Fibroblast of lung (primary cell): ENCODE measurements around the gene RAB31. TPM values are rescaled to one million over a fixed set of nuclear protein-coding genes. Genes with fewer than 3 reads are reported as not detected.

Experiments
- DNase-seq, 2 donors: peaks; one replicate each; pipeline versions ENCODE4 v3.0.0 to v3.0.0-alpha.2; 2010; ENCODE audit warnings: low read depth in 2 of 2
- H2AFZ ChIP-seq: 2 replicates; pipeline ENCODE4 v1.5.1; 2012; ENCODE audit warnings: low read length, control low read depth, inconsistent platforms
- H3K27ac ChIP-seq: 2 replicates; pipeline ENCODE4 v1.5.1; 2011; ENCODE audit warnings: low read length, control low read depth; ENCODE audit not compliant: insufficient read depth
- H3K27me3 ChIP-seq: 2 replicates; pipeline ENCODE4 v1.5.1; 2011; ENCODE audit warnings: mild to moderate bottlenecking, low read length; ENCODE audit not compliant: control insufficient read depth, insufficient read depth
- H3K36me3 ChIP-seq: 2 replicates; pipeline ENCODE4 v1.5.1; 2011; ENCODE audit warnings: low read length; ENCODE audit not compliant: control insufficient read depth, insufficient read depth
- H3K4me1 ChIP-seq: 2 replicates; pipeline ENCODE4 v1.5.1; 2011; ENCODE audit warnings: low read length; ENCODE audit not compliant: control insufficient read depth, insufficient read depth; ENCODE audit errors: extremely low read depth
- H3K4me2 ChIP-seq: 2 replicates; pipeline ENCODE4 v1.5.1; 2011; ENCODE audit warnings: low read length, control low read depth; ENCODE audit not compliant: insufficient read depth; ENCODE audit errors: extremely low read depth
- H3K4me3 ChIP-seq, 4 experiments: fragments of 200-600 bp in 1 of 4; sonication (generic) in 1 of 4; replicated peaks in 1 of 4; 2 replicates each; pipeline ENCODE4 v1.5.1; 2011 to 2016; ENCODE audit warnings: low read length in 4 of 4, low read depth in 3 of 4, mild to moderate bottlenecking in 3 of 4, control low read depth in 2 of 4, inconsistent platforms in 1 of 4, mixed read lengths in 1 of 4; ENCODE audit not compliant: insufficient read depth in 1 of 4; ENCODE audit errors: control extremely low read depth in 1 of 4
- H3K79me2 ChIP-seq: 2 replicates; pipeline ENCODE4 v1.5.1; 2012; ENCODE audit warnings: mild to moderate bottlenecking, low read length, inconsistent platforms; ENCODE audit not compliant: control insufficient read depth, insufficient read depth
- H3K9ac ChIP-seq: 2 replicates; pipeline ENCODE4 v1.5.1; 2011; ENCODE audit warnings: mild to moderate bottlenecking, low read length, control low read depth; ENCODE audit not compliant: insufficient read depth
- H3K9me3 ChIP-seq: 2 replicates; pipeline ENCODE4 v1.5.1; 2012; ENCODE audit warnings: low read depth, low read length; ENCODE audit not compliant: control insufficient read depth, insufficient read depth
- H4K20me1 ChIP-seq: 2 replicates; pipeline ENCODE4 v1.5.1; 2011; ENCODE audit warnings: low read length; ENCODE audit not compliant: control insufficient read depth, insufficient read depth; ENCODE audit errors: extremely low read depth
- EZH2 ChIP-seq: IDR thresholded peaks from 2 replicates; pipeline ENCODE4 v1.5.1; 2012; ENCODE audit warnings: low read length, control low read depth, mild to moderate bottlenecking; ENCODE audit errors: missing control alignments
- polyA plus RNA-seq, 2 donors: library from polyadenylated mRNA; depleted of rRNA in 1 of 2; stranded (reverse) in 1 of 2; unstranded in 1 of 2; fragments of >200 nt; gene quantifications; 2 replicates each; pipeline ENCODE4 v1.2.1, GENCODE V29; 2011 to 2012; ENCODE audit warnings: missing spikeins in 1 of 2
- total RNA-seq: library from RNA; depleted of rRNA; stranded (reverse); fragments of >200 nt; gene quantifications from 2 replicates; pipeline ENCODE4 v1.2.1, GENCODE V29; 2014
- TF ChIP-seq, protein P1 (sequence below), 2 donors: IDR thresholded peaks in 1 of 2; conservative IDR thresholded peaks in 1 of 2; 1 replicate in 1 of 2; 2 replicates in 1 of 2; pipeline ENCODE4 v1.5.1; 2011 to 2012; ENCODE audit warnings: low read length in 2 of 2, control low read depth in 1 of 2, inconsistent platforms in 1 of 2, low read depth in 1 of 2, mild to moderate bottlenecking in 1 of 2

The RAB31 gene
- total and polyA plus RNA-seq, 2 donors (not counting 1 experiment from before 2014, with no cell fraction given): 29.6 to 47.1 TPM

DNA sequence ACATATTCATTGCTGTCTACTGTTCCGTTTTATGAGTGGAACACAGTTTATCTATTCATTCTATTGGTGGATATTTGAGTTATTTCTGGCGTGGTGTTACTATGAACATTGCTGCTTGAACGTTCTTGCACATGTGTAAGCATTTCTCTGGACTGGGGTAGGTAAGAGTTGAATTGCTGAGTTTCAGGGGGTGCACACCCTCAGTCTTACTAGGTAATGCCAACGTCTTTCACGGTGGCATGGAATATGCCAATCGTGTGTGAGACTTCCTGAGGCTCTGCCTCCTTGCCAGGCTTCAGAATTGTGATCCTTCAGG lies 121.3 kb downstream of the RAB31 start:
- no peak overlapping the region for H3K27ac ChIP-seq
- H3K36me3 ChIP-seq: no peaks in the 10 kb centered on the region
- H3K9me3 ChIP-seq: no peaks in the 10 kb centered on the region
- DNase-seq: no peak
- no peak overlapping the region for H2AFZ ChIP-seq
- no peak overlapping the region for H3K4me2 ChIP-seq
- no peaks in the 10 kb centered on the region for H4K20me1 ChIP-seq
- H3K9ac ChIP-seq: no peak overlapping the region
- no peak for TF ChIP-seq EZH2
- TF ChIP-seq, protein P1, sequence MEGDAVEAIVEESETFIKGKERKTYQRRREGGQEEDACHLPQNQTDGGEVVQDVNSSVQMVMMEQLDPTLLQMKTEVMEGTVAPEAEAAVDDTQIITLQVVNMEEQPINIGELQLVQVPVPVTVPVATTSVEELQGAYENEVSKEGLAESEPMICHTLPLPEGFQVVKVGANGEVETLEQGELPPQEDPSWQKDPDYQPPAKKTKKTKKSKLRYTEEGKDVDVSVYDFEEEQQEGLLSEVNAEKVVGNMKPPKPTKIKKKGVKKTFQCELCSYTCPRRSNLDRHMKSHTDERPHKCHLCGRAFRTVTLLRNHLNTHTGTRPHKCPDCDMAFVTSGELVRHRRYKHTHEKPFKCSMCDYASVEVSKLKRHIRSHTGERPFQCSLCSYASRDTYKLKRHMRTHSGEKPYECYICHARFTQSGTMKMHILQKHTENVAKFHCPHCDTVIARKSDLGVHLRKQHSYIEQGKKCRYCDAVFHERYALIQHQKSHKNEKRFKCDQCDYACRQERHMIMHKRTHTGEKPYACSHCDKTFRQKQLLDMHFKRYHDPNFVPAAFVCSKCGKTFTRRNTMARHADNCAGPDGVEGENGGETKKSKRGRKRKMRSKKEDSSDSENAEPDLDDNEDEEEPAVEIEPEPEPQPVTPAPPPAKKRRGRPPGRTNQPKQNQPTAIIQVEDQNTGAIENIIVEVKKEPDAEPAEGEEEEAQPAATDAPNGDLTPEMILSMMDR (conservative IDR thresholded peaks at IDR 0.05 in 1 of 2, IDR thresholded peaks at IDR 0.05 in 1 of 2; ENCODE audit: low read depth in 1 of 2, low read length in 2 of 2): no peak
- no peaks in the 10 kb centered on the region for H3K79me2 ChIP-seq
- peaks cover 27% of the 10 kb centered on the region for H3K4me1 ChIP-seq
- H3K27me3 ChIP-seq: no peaks in the 10 kb centered on the region
- no peak overlapping the region for H3K4me3 ChIP-seq

DNA sequence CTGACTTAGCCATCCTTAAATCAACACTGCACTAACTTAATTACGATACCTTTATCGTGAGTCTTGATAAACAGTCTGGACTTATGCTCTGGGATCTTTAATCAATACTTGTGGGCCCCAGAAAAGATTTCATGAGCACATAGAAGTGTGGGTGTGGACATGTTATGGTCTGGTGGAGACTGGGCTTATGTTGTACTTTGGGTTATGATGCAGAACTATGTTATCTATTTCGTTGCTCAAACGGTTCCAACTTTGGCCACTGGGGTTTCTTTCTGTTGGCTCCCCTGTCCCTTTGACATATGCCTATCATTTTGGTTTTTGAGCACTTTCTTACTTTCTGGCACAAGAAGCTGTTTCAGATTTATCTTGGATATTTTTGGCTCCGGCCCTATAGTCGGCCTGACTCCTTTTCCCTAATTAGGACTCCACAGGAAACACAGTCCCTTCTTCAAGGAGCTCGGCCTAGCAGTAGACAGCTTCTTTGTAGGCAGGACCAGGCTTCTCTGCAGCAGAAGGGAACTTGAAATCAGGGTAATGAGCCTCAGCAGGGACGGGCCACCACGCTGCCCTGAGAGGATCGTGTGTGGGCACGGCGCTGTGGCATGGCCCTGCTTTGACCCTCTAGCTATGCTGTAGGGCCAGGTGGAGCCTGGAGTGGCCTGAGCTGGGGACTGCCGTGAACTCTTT lies 123.1 kb downstream of the RAB31 start:
- TF ChIP-seq, protein P1 (conservative IDR thresholded peaks at IDR 0.05 in 1 of 2, IDR thresholded peaks at IDR 0.05 in 1 of 2; ENCODE audit: low read depth in 1 of 2, low read length in 2 of 2): peak in 1 of 2 donors; percentile 1
- TF ChIP-seq EZH2: no peak
- H3K4me2 ChIP-seq: no peak overlapping the region
- no peaks in the 10 kb centered on the region for H3K36me3 ChIP-seq
- H3K27me3 ChIP-seq: no peaks in the 10 kb centered on the region
- no peaks in the 10 kb centered on the region for H3K79me2 ChIP-seq
- H3K4me3 ChIP-seq: no peak overlapping the region
- no peaks in the 10 kb centered on the region for H3K9me3 ChIP-seq
- no peaks in the 10 kb centered on the region for H4K20me1 ChIP-seq
- H3K9ac ChIP-seq: no peak overlapping the region
- H3K4me1 ChIP-seq: peaks cover 14% of the 10 kb centered on the region
- H2AFZ ChIP-seq: no peak overlapping the region
- no peak overlapping the region for H3K27ac ChIP-seq
- no peak for DNase-seq

DNA sequence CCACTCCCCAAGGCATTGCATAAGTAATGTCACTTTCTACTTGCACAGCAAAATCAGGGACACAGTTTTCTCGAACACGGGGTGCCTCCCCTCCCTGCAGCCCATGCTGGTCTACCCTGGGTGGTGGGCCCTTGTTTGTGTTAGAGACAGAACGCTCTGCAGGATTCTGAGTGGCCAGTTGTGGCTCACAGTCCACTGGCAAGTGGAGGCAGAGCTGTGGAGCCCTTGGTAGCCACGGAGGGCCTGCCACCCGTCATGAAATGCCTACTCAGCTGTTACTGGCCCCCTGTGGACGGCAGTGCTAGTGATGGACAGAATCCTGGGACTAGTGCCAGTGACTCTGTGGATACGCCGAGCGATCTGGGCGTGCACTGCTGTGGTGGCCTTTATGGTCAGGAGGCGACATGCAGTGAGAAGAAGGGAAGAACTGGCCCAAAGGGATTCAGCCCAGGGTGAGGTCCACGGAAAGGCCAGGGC lies 123.7 kb downstream of the RAB31 start:
- TF ChIP-seq, protein P1 (conservative IDR thresholded peaks at IDR 0.05 in 1 of 2, IDR thresholded peaks at IDR 0.05 in 1 of 2; ENCODE audit: low read depth in 1 of 2, low read length in 2 of 2): no peak
- TF ChIP-seq EZH2: no peak
- Histone ChIP-seq H3K27ac (no peak overlapping the region), H3K4me1 (peaks cover 14% of the 10 kb centered on the region), H4K20me1 (no peaks in the 10 kb centered on the region), H2AFZ (no peak overlapping the region), H3K4me3 (no peak overlapping the region), H3K79me2 (no peaks in the 10 kb centered on the region), H3K9me3 (no peaks in the 10 kb centered on the region), H3K27me3 (no peaks in the 10 kb centered on the region), H3K36me3 (no peaks in the 10 kb centered on the region), H3K9ac (no peak overlapping the region), H3K4me2 (no peak overlapping the region)
- no peak for DNase-seq
